Activated CD4-positive, alpha-beta T cell treated with anti-CD3 and anti-CD28 coated beads, Interleukin-2, amount 10 ng/mL, durations not matched to agents 7 days and 5 days (primary cell): ENCODE results near the gene CAPZB. TPM values are rescaled to one million over a fixed set of nuclear protein-coding genes. Genes with fewer than 3 reads are reported as not detected.

ENCODE experiments used
- CTCF ChIA-PET: fragments of 350-600 bp; sonication (Branson Sonifier 250); formaldehyde crosslinking; loops from one replicate; lab custom pipeline; 2021; ENCODE audit warnings: antibody characterized with exemption; lab: Charles Lee
- POLR2A ChIA-PET: fragments of 350-600 bp; sonication (Branson Sonifier 250); formaldehyde crosslinking; loops from one replicate; lab custom pipeline; 2021; ENCODE audit warnings: antibody characterized with exemption; lab: Charles Lee
- DNase-seq: peaks from one replicate; pipeline ENCODE4 v3.0.0-alpha.2; 2020
- H3K27ac Mint-ChIP-seq: one replicate; pipeline ENCODE4 v1.8.0; 2021; ENCODE audit warnings: mild to moderate bottlenecking, moderate library complexity, mixed read lengths
- H3K27me3 Mint-ChIP-seq: one replicate; pipeline ENCODE4 v1.8.0; 2021; ENCODE audit warnings: mixed read lengths
- H3K36me3 Mint-ChIP-seq: one replicate; pipeline ENCODE4 v1.8.0; 2021; ENCODE audit warnings: low read depth, mixed read lengths
- H3K4me1 Mint-ChIP-seq: one replicate; pipeline ENCODE4 v1.8.0; 2021; ENCODE audit warnings: mixed read lengths
- H3K4me3 Mint-ChIP-seq: one replicate; pipeline ENCODE4 v1.8.0; 2021; ENCODE audit warnings: mild to moderate bottlenecking, moderate library complexity, mixed read lengths
- H3K9me3 Mint-ChIP-seq: one replicate; pipeline ENCODE4 v1.8.0; 2021; ENCODE audit warnings: mixed read lengths
- total RNA-seq, 2 experiments: library from RNA; stranded (reverse); gene quantifications; one replicate each; pipeline ENCODE4 v1.2.3, GENCODE V29; 2021

Gene CAPZB
- total RNA-seq, 2 experiments from 2014 or later, result 529 to 567 TPM

DNA sequence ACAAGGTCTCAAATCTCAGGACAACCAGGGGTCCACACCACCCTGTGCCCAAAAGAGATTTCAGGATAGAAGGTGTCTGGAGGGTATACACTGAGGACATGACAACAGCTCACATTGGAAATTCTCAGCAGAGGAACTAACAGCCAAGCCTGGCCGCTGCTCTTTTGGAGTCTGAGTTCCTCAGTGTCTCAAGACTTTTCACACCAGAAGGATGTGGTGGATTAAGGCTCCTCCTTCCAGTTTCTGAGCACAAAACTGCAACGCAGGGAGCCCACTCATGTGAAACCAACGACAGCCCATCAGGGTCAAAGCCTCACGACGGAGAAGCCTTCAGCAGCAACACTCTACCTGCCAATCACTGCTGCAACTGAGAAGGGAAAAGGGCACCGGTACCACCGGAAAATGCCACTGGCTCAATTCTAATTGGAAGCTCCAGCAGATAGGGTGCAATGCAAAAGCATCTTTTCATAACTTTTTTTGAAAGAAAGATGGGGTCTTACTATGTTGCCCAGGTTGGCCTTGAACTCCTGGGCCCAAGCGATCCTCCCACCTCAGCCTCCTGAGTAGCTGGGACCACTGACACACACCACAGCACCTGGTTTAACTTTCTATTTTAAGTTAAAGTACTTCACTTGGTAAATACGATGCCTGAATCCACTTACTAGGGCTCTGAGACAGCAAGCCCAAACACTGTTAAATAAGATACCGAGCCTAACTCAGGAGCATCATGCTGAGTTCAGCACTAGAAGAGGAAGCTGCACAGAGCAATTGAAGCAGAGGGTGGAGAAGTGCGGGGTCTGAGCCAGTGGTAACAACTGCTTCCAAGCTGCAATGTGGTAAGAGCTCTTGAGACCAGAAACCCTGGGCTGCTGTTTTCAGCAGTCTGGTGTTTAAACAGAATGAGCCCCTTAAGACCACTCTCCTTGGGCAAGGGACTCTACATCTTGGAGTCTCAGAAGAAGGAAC is 7.8 kb downstream of the CAPZB start:
- POLR2A ChIA-PET, result interaction anchor here (0.5 to 0.8 kb wide), 2 partner anchors 10 to 36 kb away, joined by 3 read pairs; no protein-coding TSS in a partner anchor
- CTCF ChIA-PET, result interaction anchor here (0.6 to 4.0 kb wide), 4 partner anchors 8 to 182 kb away, joined by 3 to 14 read pairs (median 4); no protein-coding TSS in a partner anchor
- Mint-ChIP-seq H3K27ac (peak overlapping the region; percentile 92), H3K27me3 (no peaks in the 10 kb centered on the region), H3K4me3 (peak overlapping the region; percentile 76), H3K9me3 (no peaks in the 10 kb centered on the region), H3K36me3 (peaks cover 53% of the 10 kb centered on the region), H3K4me1 (peaks cover 98% of the 10 kb centered on the region)
- DNase-seq, result peak; percentile 44

DNA sequence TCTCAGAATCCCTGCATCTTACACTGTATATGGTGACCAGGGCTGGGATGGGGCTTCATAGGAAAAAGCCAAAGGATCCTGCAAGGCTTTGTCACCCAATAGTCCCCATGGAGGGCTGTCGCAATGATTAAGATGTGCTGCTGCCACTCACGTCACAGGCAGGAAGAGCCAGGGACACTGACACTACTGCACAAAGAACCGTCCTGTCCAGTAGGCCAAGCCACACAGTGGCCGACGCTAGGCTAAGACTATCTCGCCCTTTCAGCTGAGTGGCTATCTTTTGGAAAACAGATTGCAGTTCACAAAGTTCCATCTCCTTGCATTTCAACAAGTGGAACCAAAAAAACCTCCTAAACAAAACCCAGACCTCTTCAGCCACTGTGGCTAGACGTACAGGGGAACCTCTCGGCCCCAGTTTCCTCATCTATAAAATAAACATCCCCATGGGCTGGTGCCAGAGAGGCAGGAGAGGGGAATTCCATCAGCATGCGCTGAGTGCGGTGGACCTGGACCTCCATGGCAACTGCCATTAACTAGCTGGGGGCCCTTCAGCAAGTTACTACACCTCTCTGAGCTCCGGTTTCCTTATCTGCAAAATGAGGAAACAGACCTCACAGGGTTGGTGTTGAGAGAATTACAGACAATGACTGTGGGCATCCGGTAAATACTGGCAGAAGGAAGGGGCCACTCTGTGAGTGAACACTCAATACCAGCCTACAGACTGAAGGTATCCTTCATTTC is 8.7 kb downstream of the CAPZB start:
- peak; percentile 49 for DNase-seq
- no peaks in the 10 kb centered on the region for H3K9me3 Mint-ChIP-seq
- peaks cover 96% of the 10 kb centered on the region for H3K4me1 Mint-ChIP-seq
- H3K27me3 Mint-ChIP-seq, result no peaks in the 10 kb centered on the region
- CTCF ChIA-PET, result interaction anchor here (1.4 to 4.0 kb wide), 2 partner anchors 7 to 183 kb away, joined by 3 to 14 read pairs; no protein-coding TSS in a partner anchor
- POLR2A ChIA-PET, result interaction anchor here (0.8 kb wide), 1 partner anchor 9 kb away, joined by 3 read pairs; no protein-coding TSS in a partner anchor
- peaks cover 52% of the 10 kb centered on the region for H3K36me3 Mint-ChIP-seq
- H3K4me3 Mint-ChIP-seq, result peak overlapping the region; percentile 76
- H3K27ac Mint-ChIP-seq, result peak overlapping the region; percentile 92

DNA sequence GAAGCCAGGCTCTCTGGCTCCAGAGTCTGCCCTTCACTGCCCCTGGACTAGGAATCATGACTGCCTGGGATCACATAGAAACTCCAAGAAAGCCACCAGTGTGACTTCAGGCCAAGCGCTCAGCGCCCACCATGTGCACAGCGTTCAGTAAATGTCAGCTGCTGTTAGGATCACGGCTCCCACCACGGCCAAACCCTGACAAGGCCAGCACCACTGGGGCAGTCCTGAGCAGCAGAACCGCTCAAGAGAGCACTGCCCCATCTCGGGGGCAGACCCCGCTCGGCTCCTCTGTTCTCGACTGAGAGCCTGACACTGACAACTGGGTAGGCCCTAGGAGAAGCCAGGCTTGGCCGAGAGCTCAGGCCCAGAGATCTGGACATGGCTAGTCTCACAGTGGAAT is 10.0 kb downstream of the CAPZB start:
- no peaks in the 10 kb centered on the region for H3K9me3 Mint-ChIP-seq
- no peak overlapping the region for H3K4me3 Mint-ChIP-seq
- H3K4me1 Mint-ChIP-seq, result peaks cover 94% of the 10 kb centered on the region
- ChIA-PET CTCF (interaction anchor here (1.2 kb wide), 1 partner anchor 11 kb away, joined by 4 read pairs; no protein-coding TSS in a partner anchor), POLR2A (no interaction called here)
- peaks cover 57% of the 10 kb centered on the region for H3K36me3 Mint-ChIP-seq
- H3K27ac Mint-ChIP-seq, result peak overlapping the region; percentile 70
- H3K27me3 Mint-ChIP-seq, result no peaks in the 10 kb centered on the region
- DNase-seq, result no peak

DNA sequence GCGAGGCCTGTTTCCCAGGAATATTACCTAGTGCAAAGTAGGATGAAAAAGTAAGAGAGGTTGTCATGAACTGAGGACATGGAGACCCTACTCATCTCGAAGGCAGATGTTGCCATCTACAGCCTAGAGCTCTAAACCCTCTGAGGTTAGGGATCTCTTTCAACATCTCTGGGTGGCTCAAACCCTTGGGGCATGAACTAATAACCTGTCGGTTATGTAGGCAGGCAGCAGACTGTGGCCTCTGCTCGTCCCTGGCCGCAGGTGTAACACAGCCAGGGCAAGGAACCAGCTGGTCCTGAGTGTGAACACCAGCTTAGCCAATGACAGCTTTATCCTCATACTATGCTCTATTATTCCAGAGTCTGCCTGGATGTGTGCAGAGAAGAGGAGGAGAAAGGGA is 13.2 kb downstream of the CAPZB start:
- Mint-ChIP-seq H3K9me3 (no peaks in the 10 kb centered on the region), H3K36me3 (peaks cover 61% of the 10 kb centered on the region), H3K27me3 (no peaks in the 10 kb centered on the region), H3K4me1 (peaks cover 94% of the 10 kb centered on the region), H3K27ac (peak overlapping the region; percentile 65), H3K4me3 (no peak overlapping the region)
- POLR2A ChIA-PET, result interaction anchor here (1.3 kb wide), 1 partner anchor 13 kb away, joined by 5 read pairs; the partner anchor contains the start of gene CAPZB
- CTCF ChIA-PET, result interaction anchor here (1.8 to 3.0 kb wide), 2 partner anchors 11 to 31 kb away, joined by 4 to 15 read pairs; no protein-coding TSS in a partner anchor
- no peak for DNase-seq

DNA sequence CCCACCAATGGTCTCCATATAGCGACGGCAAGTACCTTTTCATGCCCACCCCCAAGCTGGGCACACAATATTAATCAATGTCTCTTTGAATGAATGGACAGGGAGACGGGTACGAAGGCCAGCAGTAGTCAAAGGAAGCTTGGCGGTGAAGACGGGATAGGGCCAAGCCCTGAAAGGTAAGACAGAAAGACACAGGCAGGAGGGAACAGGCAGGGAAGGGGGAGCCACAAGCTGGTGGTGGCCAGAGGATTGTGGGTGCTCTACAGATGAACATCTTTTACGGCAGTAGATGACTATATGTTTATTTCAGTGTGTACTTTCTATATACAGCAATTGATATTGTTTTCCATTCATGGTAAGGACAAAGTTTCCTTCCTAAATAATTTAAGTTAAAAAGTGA is 16.3 kb downstream of the CAPZB start:
- Mint-ChIP-seq H3K27ac (peak overlapping the region; percentile 93), H3K36me3 (peaks cover 65% of the 10 kb centered on the region), H3K27me3 (no peaks in the 10 kb centered on the region), H3K4me1 (peaks cover 93% of the 10 kb centered on the region), H3K4me3 (peak overlapping the region; percentile 70), H3K9me3 (peaks cover 7% of the 10 kb centered on the region)
- DNase-seq, result no peak
- ChIA-PET POLR2A (interaction anchor here (0.7 kb wide), 1 partner anchor 128 kb away, joined by 3 read pairs; no protein-coding TSS in a partner anchor), CTCF (interaction anchor here (1.1 to 3.2 kb wide), 5 partner anchors 10 to 172 kb away, joined by 3 to 14 read pairs (median 5); no protein-coding TSS in a partner anchor)

DNA sequence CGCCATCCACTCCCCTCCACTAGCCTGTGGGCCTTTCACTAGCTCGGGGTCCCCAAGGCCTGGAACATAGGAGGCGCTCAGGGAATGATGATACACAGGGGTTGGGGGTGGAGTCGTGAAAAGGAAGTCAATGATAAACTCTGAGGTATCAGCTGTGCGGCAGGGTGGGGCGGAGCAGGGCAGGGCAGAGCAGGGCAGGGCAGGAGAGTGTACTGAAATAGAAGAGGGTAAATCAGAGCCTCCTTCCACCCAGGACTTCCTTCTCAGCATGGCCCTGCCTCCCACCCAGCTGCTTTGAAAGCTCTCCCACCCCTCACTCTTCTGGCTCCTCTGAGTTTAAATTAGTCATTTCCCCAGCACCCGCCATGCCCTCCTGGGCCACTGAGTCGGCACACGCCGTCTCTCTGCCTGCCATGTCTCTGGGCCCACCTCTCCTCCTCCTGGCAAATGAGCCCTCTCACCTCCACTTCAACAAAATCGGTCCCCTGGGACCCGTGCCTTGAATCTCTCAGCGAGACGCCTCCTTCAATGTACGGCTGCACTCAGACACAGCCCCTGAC is 16.9 kb downstream of the CAPZB start:
- H3K27ac Mint-ChIP-seq, result peak overlapping the region; percentile 93
- H3K4me1 Mint-ChIP-seq, result peaks cover 92% of the 10 kb centered on the region
- peaks cover 7% of the 10 kb centered on the region for H3K9me3 Mint-ChIP-seq
- peak; percentile 81 for DNase-seq
- H3K4me3 Mint-ChIP-seq, result peak overlapping the region; percentile 70
- CTCF ChIA-PET, result interaction anchor here (1.3 to 3.2 kb wide), 5 partner anchors 10 to 173 kb away, joined by 3 to 14 read pairs (median 5); partner anchors contain the start of gene CAPZB
- POLR2A ChIA-PET, result interaction anchor here (1.0 kb wide), 1 partner anchor 9 kb away, joined by 3 read pairs; no protein-coding TSS in a partner anchor
- H3K27me3 Mint-ChIP-seq, result no peaks in the 10 kb centered on the region
- H3K36me3 Mint-ChIP-seq, result peaks cover 66% of the 10 kb centered on the region

DNA sequence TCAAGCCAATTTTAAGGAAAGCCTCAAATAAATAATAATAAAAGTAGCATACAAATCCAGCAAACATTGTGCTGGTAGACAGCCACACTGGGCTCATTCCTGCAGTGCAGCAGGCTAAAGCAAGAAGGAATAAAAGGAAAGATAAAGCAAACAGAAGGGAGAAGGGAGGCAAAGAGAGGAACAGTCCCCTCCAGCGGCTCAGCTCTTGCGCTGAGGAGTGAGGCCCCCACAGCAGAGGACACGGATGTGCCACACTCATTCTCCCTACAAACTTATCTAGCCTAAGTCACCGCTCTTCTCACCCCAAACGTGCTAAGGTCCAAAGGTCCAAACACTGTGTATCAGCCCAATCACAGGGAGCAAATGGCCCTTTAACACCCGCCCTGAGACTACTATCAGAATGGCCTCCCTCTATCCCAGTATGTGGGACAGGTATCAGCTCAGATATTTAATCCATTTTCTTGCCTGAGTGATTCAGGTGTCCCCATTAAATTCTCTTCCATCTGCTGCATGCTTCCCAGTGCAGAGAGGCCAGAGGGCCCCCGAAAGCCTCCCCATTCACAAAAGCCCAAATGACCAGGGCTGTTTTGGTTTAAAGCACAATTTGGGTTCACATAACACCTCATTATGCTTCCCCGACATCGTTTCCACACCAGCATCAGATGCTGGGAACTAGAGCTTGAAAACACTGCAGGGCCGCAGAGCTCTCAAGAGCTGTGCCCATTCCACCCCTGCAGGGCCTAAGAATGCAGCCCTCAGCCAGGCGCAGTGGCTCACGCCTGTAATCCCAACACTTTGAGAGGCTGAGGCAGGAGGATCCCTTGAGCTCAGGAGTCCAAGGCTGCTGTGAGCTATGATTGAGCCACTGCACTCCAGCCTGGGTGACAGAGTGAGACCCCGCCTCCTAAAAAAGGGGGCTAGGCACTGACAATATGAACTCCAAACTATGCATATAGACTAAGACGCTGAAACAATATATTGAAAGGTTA is 17.8 kb downstream of the CAPZB start:
- no peak for DNase-seq
- CTCF ChIA-PET, result interaction anchor here (1.4 to 3.2 kb wide), 3 partner anchors 10 to 18 kb away, joined by 5 to 14 read pairs (median 6); partner anchors contain the start of gene CAPZB
- Mint-ChIP-seq H3K27me3 (no peaks in the 10 kb centered on the region), H3K36me3 (peaks cover 64% of the 10 kb centered on the region), H3K4me3 (no peak overlapping the region), H3K27ac (peak overlapping the region; percentile 76), H3K4me1 (peaks cover 95% of the 10 kb centered on the region), H3K9me3 (peaks cover 7% of the 10 kb centered on the region)
- POLR2A ChIA-PET, result interaction anchor here (1.0 kb wide), 1 partner anchor 10 kb away, joined by 3 read pairs; no protein-coding TSS in a partner anchor

DNA sequence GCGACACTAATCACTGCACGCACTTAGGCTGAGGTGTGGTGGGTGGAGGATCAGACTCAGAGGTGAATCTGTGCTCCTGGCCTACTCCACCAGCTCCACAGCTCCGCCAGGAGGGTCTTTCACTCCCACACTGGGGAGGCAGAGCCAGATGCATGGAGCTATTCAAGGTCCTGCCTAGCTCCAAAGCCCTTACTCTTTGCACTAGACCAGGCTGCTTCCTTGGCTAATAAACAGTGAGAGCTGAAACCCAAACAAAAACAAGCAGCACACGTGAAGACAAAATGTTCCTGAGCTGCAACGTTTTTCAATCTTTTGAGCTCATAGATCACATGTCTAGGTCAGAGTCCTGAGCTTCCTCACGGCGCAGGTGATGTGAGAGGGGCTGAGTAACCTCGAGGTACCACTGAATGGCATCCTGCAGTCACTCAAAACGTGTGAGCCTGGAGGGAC is 19.2 kb downstream of the CAPZB start:
- Mint-ChIP-seq H3K4me1 (peaks cover 95% of the 10 kb centered on the region), H3K27ac (peak overlapping the region; percentile 90), H3K36me3 (peaks cover 57% of the 10 kb centered on the region), H3K27me3 (no peaks in the 10 kb centered on the region), H3K9me3 (peaks cover 7% of the 10 kb centered on the region), H3K4me3 (no peak overlapping the region)
- ChIA-PET POLR2A (no interaction called here), CTCF (interaction anchor here (0.7 to 1.8 kb wide), 4 partner anchors 18 to 188 kb away, joined by 4 to 8 read pairs (median 4); no protein-coding TSS in a partner anchor)
- no peak for DNase-seq

DNA sequence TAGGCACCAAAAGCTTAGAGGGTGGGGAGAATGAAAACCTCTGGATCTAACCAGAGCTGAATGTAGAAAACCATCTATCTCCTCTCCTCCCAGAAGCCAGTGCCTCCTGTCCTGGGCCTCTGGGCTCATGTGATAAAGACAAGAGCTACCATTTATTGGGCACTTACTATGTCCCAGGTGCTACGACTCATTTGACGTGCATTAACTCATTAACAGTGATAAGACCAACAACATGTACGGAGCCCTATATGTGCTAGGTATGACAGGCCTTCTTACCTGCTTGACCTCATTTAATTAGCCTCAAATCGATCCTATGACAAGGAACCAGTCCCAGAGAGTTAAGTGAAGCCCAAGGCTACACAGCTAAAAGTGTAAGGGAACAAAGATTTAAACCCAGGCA is 19.7 kb downstream of the CAPZB start:
- H3K9me3 Mint-ChIP-seq, result peaks cover 7% of the 10 kb centered on the region
- CTCF ChIA-PET, result interaction anchor here (1.2 to 1.8 kb wide), 3 partner anchors 18 to 189 kb away, joined by 4 to 5 read pairs (median 4); no protein-coding TSS in a partner anchor
- no peak overlapping the region for H3K4me3 Mint-ChIP-seq
- no peaks in the 10 kb centered on the region for H3K27me3 Mint-ChIP-seq
- H3K27ac Mint-ChIP-seq, result peak overlapping the region; percentile 90
- peaks cover 95% of the 10 kb centered on the region for H3K4me1 Mint-ChIP-seq
- no peak for DNase-seq
- H3K36me3 Mint-ChIP-seq, result peaks cover 59% of the 10 kb centered on the region
- POLR2A ChIA-PET, result no interaction called here

DNA sequence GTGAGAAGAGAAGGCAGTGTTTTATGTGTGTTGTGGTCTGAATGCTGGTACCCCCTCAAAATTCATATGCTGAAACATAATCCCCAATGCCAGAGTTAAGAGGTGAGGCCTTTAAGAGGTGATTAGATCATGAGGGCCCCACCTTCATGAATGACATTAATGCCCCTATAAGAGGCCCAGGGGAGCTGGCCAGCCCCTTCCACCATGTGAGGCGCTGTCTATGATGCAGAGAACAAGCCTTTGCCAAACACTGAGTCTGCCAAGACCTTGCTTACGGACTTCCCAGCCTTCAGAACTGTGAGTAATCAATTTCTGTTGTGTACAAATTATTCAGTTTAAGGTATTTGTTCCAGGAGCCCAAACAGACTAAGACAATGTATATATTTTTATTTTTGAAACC is 20.2 kb downstream of the CAPZB start:
- H3K4me1 Mint-ChIP-seq, result peaks cover 95% of the 10 kb centered on the region
- CTCF ChIA-PET, result interaction anchor here (1.2 to 1.8 kb wide), 3 partner anchors 19 to 189 kb away, joined by 4 to 5 read pairs (median 4); no protein-coding TSS in a partner anchor
- POLR2A ChIA-PET, result interaction anchor here (0.6 kb wide), 1 partner anchor 18 kb away, joined by 3 read pairs; no protein-coding TSS in a partner anchor
- no peaks in the 10 kb centered on the region for H3K27me3 Mint-ChIP-seq
- no peak overlapping the region for H3K4me3 Mint-ChIP-seq
- H3K27ac Mint-ChIP-seq, result peak overlapping the region; percentile 90
- DNase-seq, result no peak
- H3K9me3 Mint-ChIP-seq, result peaks cover 7% of the 10 kb centered on the region
- peaks cover 58% of the 10 kb centered on the region for H3K36me3 Mint-ChIP-seq
